HG03442 (cell line): ENCODE results near the gene IMMP2L.

Experiments
- ATAC-seq: cut with Tn5 transposase; IDR thresholded peaks from one replicate; pipeline ENCODE4 v1.9.1; 2021; ENCODE audit warnings: mild to moderate bottlenecking, moderate library complexity; ENCODE audit not compliant: unreplicated experiment

IMMP2L gene

GRCh38 chr7:110780712-110781111, 781.6 kb downstream of the IMMP2L start:
- no peak for ATAC-seq

GRCh38 chr7:110779339-110779738, 783.0 kb downstream of the IMMP2L start:
- ATAC-seq = no peak

DNA sequence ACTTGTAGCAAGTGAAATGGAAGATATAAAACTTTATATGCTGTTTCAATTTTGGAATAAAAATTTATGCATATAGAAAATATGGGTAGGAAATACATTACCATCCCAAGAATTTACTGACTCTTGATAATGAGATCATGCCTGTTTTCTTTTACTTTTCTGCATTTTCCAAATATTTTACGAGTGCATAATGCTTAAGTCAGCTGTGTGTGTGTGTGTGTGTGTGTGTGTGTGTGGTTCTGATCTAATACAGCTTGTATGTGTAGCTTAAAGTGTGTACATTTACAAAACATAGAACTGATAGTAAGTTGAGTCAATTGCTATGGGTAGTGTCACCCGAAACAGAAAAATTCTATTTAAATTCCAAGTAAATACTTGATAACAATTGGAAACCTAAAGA, 787.2 kb downstream of the IMMP2L start:
- ATAC-seq = no peak

DNA sequence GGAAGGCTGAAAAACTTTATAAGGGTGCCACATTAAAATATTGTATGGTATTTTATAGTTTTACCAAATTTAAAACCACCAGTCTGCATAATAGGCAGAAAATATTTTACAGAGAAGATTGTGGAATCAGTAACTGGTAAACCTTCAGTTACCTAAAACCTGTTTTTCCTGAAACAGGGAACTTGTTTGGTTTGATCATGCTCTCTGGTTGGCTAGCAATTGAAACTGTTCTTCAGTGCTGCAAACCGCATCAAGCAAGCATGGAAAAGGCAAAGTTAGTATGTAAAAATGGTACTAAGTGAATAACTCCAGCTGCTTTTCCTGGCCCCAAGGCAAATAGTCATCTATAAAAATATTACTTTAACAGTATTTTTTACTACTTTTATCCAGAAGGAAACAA, 788.2 kb downstream of the IMMP2L start:
- ATAC-seq = no peak

DNA sequence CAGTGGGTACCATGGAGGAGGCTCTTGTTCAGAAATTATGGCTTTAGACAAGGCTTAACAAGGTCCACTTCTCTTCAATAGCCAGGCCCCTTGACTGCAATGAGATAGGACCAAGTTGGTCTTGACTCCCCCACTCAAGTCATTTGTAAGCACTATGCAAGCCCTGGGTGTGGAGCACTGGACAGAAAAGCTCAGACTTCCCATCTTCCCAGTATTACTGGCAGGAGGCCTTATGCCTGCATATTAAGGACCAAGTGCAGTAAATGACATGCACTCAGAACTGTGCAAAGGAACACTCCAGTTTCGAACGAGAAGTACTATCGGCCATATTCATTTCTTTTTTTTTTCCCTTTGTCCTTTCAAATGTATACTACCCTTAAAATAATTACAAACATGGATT, 789.7 kb downstream of the IMMP2L start:
- ATAC-seq = no peak

DNA sequence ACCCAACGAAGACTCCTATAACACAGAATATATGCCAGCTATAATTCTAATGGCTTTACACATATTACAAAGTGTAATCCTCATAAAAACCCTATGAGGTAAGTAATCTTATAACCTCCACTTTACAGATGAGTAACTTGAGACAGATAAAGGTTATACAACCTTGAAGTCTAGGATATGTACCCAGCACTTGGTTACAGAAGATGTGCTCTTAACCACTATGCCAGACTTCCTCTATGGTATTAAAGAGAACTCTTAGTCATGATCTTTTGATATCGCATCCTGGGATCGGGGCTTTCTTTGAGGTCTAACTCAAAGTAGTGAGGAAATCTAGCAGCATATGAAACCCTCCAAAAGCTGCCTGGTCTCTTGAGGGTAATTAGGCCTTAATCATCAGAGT, 790.6 kb downstream of the IMMP2L start:
- no peak for ATAC-seq

GRCh38 chr7:110767550-110768110, 794.7 kb downstream of the IMMP2L start:
- ATAC-seq = no peak

DNA sequence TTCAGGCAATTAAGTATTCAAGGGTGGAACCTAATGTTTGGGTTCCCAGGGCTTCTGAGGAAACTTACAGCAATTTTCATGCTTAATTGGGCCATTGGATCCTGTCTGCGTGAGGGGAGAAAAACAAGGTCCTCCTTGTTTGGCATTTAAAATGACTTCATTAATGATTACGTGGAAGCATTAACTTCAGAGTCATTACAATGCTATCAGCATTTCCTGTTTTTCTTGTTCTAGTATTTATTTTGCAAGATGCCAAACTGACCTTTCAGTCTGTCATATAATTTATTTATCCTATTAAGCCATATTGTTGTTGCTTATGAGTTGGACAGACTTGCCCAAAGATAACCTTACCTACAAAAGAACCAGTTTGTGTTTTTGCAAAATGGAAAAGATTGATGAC, 795.4 kb downstream of the IMMP2L start:
- no peak for ATAC-seq

GRCh38 chr7:110764852-110765251, 797.4 kb downstream of the IMMP2L start:
- ATAC-seq = no peak

- ATAC-seq = no peak
These were observed 799.6 kb downstream of the IMMP2L start for GRCh38 chr7:110762546-110763225.

GRCh38 chr7:110760341-110760740, 802.0 kb downstream of the IMMP2L start:
- ATAC-seq = no peak

DNA sequence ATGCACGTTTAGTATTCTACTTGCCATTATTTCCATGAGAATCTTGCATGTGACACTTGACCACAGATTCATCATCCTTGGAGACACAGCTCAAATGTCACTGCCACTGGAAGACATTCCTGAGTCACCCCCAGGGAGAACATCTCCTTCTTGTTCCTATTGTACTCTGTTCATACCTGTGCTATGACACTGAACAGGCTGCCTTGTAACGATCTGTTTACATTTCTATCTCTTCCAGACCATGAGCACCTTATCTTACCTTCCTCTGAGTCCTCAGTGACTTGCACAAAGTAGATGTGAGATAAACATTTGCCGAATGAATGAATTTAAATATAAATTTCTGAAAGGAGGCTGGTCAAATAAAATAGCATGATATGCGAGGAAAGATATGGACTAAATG, 803.2 kb downstream of the IMMP2L start:
- no peak for ATAC-seq

DNA sequence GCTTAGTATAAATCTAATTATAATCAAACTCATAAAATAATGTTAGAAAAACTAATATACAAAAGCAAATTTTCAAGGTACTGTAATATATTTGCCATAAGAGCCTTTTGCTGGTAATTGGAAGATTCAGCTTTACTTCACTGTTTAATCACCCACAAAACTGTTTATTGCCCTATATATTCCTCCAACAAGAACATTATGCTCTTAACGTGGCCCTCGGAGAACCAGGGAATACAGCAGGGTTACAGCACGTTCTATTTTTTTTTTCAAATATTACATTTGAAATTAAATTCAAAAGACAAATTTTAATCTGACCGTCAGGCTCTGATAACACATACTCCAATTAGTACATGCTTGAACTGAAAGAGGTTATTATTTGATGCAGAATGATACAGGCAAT, 807.6 kb downstream of the IMMP2L start:
- ATAC-seq = no peak

DNA sequence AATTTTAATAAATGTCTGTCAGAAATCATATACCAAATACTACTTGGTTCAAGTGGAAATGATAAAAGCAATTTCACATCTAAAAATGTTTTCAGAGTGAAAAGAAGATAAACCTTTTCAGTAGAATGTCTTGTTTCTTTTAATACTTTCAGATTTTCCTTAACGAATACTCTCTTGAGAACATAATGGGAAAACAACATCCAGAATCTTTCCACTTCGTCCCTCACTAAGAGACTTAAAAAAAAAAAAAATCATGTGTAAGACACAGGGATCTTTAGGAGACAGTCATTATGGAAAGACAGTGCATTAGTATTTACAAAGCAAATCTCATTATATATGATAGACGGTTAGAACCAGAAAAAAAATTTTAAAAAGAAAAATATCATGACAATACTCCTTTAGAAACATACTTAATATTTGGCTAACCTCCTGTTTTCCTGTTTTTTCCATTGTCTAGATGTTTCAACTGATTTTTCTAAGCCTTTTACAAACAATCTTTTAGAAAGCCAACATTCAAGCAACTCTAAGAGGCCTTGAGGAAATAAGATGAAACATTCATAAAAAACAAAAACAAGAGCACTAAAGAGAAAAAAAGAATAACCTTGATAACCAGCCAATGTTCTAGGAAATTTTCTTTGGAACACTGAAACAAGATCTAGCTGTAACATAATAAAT, 811.2 kb downstream of the IMMP2L start:
- ATAC-seq = no peak

DNA sequence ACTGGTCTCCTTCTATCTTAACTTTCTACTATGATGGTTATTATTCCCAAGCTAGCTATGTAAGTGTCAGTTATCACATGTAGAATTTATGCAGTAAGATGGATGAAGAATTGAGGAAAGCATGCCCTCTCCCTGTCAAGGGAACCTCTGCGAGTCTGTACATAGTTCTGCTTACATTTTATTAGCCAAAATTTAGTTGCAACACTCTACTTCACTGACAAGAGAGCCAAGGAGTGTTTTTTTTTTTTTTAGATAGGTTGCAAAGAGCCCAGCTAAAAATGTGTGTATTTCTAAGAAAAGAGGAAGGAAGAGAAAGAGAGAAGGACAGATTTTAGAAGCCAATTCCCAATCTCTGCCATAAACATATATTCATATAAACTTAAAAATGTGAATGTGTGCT, 829.1 kb downstream of the IMMP2L start:
- ATAC-seq = no peak

DNA sequence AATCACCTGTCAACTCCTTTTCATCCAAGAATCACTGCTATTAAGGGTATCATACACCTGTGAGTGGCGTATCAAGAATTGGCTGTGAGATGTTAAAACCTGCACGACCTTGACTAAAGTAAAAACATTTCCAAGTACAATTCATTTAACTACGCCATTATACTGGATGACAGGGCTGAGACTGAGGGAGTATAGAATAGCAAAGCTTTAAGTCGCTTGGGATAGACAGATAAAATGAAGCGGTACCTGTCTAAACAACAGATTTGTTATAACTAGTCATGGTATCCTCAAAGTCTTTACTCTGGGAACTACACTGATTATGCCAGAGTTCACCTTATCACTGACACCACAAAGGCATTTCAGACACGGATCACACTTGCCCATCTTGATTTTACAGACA, 837.5 kb downstream of the IMMP2L start:
- ATAC-seq = no peak

DNA sequence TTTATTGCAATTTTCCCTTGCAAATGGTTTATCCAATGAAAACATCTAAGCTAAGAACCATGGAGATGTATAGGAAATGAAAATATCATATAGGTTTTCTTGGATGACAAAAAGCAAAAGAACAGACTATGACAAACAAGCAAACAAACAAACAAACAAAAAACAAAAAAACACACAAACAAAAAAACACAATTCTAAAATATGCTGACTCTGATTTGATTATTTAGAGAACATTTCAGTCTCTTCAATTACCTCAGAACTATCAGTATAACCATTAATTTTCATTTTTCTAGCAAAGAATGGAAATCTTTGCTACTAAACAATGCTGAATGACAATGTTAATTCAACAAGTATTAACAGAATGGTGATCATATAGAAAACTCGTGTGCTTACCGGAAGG, 840.9 kb downstream of the IMMP2L start:
- ATAC-seq = no peak

GRCh38 chr7:110720626-110721025, 841.7 kb downstream of the IMMP2L start:
- ATAC-seq = no peak

DNA sequence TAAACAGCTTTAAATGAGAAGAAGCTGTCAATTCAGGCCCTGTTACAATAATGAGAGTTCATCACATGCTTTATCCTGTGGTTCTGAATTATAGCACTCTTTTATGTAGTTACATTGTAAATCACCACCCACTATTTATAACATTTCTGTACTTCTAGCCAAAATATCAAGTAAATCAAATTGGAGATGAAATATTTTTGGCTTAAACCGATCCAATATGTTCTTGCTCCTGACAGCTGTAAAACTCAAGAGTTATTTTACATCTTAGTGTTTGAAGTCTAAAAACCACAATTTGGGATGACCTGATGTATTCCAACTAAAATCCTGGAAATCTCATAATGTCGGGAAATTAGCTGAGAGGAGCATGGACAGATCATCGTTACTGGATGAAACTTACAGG, 842.6 kb downstream of the IMMP2L start:
- no peak for ATAC-seq

- no peak for ATAC-seq
These were observed 843.6 kb downstream of the IMMP2L start for GRCh38 chr7:110718503-110719205.

GRCh38 chr7:110704225-110704624, 858.1 kb downstream of the IMMP2L start:
- ATAC-seq = no peak

GRCh38 chr7:110698576-110698975, 863.7 kb downstream of the IMMP2L start:
- no peak for ATAC-seq
